Stimulated activated CD8-positive, alpha-beta memory T cell treated with anti-CD3 and anti-CD28 coated beads, Interleukin-12 subunit alpha, Interleukin-12 subunit beta, amount 100 ng/mL, for 4 hours (primary cell): ENCODE data around the gene MMEL1.
"Not testable (repeated sequence)": the region's sequence is repeated elsewhere in the genome, so short reads cannot be mapped to it uniquely, and the experiment has no call there.

ENCODE experiments used
- DNase-seq: peaks from one replicate; pipeline ENCODE4 v3.0.0-alpha.2; 2020; ENCODE audit warnings: low read depth

MMEL1 gene

GRCh38 chr1:2557482-2558400 is 75.1 kb downstream of the MMEL1 start:
- DNase-seq = no peak

DNA sequence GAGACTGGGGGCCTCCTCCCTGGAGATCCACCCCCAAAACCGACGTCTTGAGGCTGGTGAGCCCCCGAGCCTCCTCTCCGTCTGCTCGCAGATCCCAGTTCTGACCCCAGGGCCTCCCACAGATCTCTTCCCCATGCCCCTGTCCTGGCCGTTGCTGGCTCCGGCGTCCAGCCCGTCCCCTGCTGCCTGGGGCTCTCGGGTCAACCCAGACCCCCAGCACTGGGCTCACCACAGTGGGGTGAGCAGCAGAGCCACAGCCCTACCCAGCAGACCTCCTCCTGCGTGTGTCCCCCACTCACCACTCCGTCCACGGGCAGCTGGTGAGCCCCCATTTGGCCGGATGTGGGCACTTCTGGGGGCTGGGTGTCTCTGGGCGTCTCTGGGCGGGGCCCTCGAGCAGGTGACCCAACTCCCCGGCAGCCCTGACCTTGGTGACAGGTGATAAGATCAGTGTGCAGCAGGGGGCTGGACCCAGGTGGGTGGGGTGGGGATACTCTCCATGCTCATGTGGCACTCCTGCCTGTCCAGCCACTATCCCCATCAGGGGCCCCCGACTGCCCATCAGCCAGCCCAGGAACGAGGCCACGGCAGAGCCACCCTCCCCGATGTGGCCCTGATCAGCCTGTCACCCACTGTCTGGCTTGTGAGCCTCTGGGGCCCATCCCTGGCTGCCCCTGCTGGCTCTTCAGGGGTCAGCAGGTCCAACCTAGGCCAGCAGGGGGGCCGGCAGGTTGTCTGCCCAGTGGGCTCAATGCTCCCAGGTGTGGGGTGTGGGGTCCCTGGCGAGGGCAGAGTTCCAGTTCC is 75.9 kb downstream of the MMEL1 start:
- DNase-seq = peak; percentile 23

DNA sequence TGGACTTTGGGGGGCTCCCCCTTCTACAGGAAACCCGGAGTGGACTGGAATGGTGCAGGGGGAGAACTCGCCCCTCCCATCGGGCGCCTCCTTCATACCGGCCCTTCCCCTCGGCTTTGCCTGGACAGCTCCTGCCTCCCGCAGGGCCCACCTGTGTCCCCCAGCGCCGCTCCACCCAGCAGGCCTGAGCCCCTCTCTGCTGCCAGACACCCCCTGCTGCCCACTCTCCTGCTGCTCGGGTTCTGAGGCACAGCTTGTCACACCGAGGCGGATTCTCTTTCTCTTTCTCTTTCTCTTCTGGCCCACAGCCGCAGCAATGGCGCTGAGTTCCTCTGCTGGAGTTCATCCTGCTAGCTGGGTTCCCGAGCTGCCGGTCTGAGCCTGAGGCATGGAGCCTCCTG is 76.5 kb downstream of the MMEL1 start, which contains the start of gene TNFRSF14:
TSS of gene TNFRSF14 (plus strand) at position 95 of the 401 bp plus-strand sequence. CDS start at position 389, 294 bp downstream.
- peak; percentile 63 for DNase-seq

DNA sequence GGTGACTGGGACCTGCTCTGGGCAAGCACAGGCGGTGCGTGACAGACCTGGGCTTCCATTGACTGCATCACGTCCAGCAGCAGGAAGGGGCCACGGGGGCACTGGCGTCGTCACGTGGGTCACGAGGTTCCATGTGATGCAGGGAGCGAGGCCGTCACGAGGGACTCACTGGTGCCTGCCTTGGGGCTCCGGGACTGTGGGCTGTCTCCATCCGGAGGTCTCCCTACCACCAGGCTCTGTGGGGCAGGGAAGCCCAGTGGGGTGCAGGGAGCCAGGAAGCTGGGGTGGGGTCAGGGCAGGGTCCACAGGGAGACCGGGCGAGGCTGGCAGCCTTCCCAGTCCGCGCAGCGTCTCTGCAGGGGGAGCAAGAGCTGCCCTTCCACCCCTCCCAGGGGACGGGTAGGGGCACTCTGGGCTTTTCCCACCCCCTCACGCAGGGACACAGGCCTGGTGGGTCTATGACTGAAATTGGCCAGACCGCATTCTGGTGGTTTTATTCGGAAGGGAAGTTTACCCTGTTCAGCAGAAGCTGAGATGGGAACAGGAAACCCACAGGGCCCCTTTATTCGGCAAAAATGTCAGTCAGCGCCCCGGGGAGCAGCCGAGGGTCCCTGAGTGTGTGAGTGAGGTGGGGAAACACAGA is 77.1 kb downstream of the MMEL1 start:
- peak; percentile 57 for DNase-seq

DNA sequence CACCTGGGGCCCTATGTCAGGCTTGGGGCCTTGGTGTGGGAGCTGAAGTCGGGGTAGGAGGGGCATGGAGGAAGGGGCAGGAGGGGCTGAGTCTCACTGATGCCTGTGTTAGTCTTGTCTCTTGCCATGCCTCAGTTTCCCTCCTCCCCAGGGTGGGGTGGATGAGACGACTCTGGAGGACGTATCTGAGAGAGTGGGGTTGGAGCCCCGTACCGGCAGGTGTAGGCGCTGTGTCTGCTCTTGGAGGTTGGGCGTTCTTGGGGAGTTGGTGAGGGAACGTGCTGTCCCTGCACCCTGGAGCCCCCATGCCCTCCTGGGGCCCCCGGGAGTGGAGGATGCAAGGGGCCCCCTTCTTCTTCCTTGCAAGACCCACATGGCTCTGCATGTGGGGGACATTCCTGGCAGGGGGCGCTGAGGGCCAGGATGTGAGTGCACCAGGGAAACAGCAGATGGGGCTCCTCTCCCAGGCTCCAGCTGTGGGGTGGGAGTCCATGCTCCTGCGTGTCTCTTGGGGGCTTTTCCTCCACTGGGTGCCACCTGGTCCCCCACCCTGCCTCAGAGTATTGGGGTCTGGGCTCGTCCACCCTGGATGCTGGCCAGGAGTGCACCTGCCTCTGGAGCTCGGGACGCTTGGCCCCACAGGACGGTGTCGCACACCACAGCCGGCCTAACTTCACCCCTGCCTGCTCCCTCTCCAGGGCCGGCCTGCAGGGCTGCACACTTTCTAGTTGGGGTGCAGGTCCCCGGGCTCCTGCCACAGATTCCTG is 78.0 kb downstream of the MMEL1 start:
- DNase-seq = peak; percentile 32

- DNase-seq = no peak
Measured at GRCh38 chr1:2553871-2554620, 78.8 kb downstream of the MMEL1 start.

DNA sequence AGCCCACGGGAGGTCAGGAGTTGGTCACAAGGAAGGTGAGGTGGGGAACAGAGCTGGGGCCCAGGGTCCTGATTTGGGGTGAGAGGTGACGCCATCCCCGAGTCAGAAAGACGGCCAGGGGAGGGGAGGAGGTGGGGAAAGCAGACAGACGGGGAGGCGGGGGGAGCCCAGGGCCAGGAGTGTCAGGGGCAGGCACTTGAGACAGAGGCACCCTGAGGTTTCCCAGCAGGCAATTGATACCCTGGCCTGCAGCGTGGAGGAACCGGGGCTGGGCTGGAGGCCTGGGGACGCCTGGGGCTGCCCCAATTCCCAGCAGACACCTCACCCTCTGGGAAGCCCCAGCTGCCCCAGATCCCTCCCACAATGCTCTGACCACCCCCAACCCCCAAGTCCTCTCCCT is 79.7 kb downstream of the MMEL1 start:
- not testable (repeated sequence) for DNase-seq

- DNase-seq = no peak
Measured at GRCh38 chr1:2552189-2552588, 80.6 kb downstream of the MMEL1 start.

- DNase-seq = not testable (repeated sequence)
Measured at GRCh38 chr1:2551544-2551943, 81.3 kb downstream of the MMEL1 start.

GRCh38 chr1:2550309-2550861 is 82.4 kb downstream of the MMEL1 start:
- not testable (repeated sequence) for DNase-seq

- DNase-seq = not testable (repeated sequence)
Measured at GRCh38 chr1:2549367-2550029, 83.3 kb downstream of the MMEL1 start.

DNA sequence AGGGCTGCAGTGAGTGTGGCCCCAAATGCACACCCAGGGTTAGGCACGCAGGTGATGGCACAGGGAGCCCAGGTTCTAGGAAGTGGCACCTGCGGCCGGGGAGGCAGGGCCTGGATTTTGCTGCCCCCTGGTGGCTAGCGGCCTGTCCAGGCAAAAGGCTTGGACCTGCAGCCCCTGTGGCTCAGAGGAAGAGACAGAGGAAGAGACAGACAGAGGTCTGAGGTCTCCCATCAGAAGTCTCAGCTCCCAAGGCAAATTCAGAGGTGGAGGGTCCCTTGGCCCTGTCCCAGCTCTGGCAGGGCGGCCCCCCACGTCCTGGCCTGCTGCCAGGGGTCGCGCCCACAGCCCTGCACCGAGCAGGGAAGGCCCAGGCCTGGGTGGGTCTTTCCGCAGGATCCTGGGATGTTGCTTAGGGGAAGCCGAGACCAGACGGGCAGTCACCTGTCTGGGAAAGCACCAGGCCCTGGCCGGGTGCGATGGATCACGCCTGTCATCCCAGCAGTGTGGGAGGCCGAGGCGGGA is 84.7 kb downstream of the MMEL1 start:
- peak; percentile 70 for DNase-seq

DNA sequence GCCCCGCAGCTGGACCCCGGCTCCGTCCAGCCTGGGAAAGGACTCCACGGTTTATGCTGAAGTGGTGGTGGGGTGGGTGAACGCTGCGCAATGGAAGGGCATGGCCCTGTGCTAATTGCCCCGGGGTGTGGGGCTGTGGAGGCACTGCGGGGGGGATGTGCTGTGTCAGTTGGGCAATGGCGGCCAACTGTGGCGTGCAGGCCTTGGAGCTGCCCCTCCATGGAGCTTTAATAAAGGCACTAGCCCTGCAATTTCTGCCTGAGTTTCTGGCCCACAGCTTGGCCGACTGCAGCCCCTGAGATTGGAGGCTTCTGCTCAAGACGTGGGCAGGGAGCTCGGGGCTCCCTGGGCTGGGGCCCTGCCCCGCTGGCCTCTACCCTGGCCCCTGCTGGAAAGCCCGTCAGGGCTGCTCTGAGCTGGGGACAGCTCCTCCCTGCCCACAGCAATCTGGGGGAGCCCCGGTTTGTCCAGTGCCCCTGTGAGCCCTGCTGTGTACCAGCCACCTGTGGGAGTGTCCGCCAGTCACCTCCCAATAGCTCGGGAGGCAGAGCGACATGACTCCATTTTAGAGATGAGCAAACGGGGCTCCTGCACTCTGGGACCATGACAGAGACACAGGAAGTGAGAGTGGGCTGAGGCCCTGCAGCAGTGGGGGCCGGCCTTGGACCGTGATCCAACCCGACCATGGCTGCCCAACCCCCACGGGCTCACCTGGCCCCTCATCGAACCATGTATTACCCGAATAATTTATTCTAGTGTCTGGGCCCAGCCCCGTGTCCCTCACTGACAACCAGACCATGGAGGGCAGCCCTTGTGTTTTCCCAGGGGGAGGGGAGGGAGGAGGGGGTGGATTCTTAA is 85.4 kb downstream of the MMEL1 start:
- DNase-seq = peak; percentile 19

GRCh38 chr1:2546515-2547209 is 86.2 kb downstream of the MMEL1 start:
- DNase-seq = peak; percentile 68

GRCh38 chr1:2545754-2546514 is 86.9 kb downstream of the MMEL1 start:
- DNase-seq = peak; percentile 84

DNA sequence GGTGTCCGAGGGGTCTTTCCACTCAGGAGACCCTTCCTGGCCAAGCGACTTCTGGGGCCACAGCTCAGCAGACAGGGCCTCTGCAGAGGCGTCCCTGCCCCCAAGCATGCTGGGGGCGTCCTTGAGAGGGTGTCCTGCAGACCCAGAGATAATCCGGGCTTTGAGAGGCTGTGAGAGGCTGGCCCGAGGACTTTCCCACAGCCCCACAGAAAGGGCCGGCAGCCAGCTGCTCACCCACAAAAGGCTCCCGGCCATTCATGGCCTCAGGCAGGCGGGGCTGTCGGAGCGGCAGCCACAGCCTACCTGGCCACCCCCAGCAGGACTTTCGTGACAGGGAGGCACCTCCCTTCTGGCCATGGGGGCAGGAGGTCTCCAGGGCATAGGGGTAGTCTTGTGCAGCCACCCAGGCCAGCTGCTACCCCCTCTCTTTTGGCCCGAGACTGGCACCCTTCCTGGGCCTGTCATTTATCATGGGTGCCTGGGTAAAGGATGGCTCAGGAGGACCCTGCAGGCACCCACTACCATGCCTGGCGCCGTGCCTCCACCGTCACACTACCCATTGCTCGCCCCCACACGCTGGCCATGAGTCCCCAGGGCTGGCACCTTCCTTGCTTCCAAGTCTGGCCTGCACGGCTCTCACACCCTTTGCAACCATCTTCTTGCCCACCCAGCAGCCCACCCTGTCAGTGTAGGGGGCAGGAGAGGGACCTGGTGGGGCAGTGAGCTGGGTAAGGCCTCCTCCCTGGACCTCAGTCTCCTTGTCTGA is 87.8 kb downstream of the MMEL1 start:
- DNase-seq = no peak
